GM23248 (cell line): ENCODE results near the gene MARCHF3. TPM values are rescaled to one million over a fixed set of nuclear protein-coding genes. Genes with fewer than 3 reads are reported as not detected.
"Not testable (repeated sequence)": the region's sequence is repeated elsewhere in the genome, so short reads cannot be mapped to it uniquely, and the experiment has no call there.

Source experiments
- DNase-seq: peaks from one replicate; pipeline ENCODE4 v3.0.0-alpha.2; 2015
- H2AFZ ChIP-seq: fragments of 200-600 bp; sonication (generic); 2 replicates; pipeline ENCODE4 v1.6.1; 2016; ENCODE audit warnings: antibody characterized with exemption
- H3F3A ChIP-seq: fragments of 200-600 bp; sonication (generic); 2 replicates; pipeline ENCODE4 v1.6.1; 2016; ENCODE audit warnings: mild to moderate bottlenecking, antibody characterized with exemption, mixed run types; ENCODE audit not compliant: insufficient read depth
- H3K27ac ChIP-seq: fragments of 200-600 bp; sonication (generic); 2 replicates; pipeline ENCODE4 v1.5.1; 2016; ENCODE audit warnings: mild to moderate bottlenecking
- H3K27me3 ChIP-seq: fragments of 200-600 bp; sonication (generic); replicated peaks from 2 replicates; pipeline ENCODE4 v1.6.1; 2016; ENCODE audit warnings: mild to moderate bottlenecking; ENCODE audit not compliant: insufficient read depth
- H3K36me3 ChIP-seq: fragments of 200-600 bp; sonication (generic); 2 replicates; pipeline ENCODE4 v1.6.1; 2016; ENCODE audit warnings: low read depth, mild to moderate bottlenecking
- H3K4me1 ChIP-seq: fragments of 200-600 bp; sonication (generic); 2 replicates; pipeline ENCODE4 v1.6.1; 2016; ENCODE audit warnings: mild to moderate bottlenecking; ENCODE audit not compliant: insufficient read depth
- H3K4me2 ChIP-seq: fragments of 200-600 bp; sonication (generic); one replicate; pipeline ENCODE4 v1.6.1; 2016; ENCODE audit warnings: mild to moderate bottlenecking; ENCODE audit not compliant: unreplicated experiment
- H3K4me3 ChIP-seq: fragments of 200-600 bp; sonication (generic); 2 replicates; pipeline ENCODE4 v1.5.1; 2016; ENCODE audit warnings: mild to moderate bottlenecking
- H3K79me2 ChIP-seq: fragments of 200-600 bp; sonication (generic); 2 replicates; pipeline ENCODE4 v1.6.1; 2016; ENCODE audit warnings: mild to moderate bottlenecking; ENCODE audit not compliant: insufficient read depth
- H3K9ac ChIP-seq: fragments of 200-600 bp; sonication (generic); 2 replicates; pipeline ENCODE4 v1.6.1; 2016; ENCODE audit warnings: mild to moderate bottlenecking
- H3K9me2 ChIP-seq: fragments of 200-600 bp; sonication (generic); 2 replicates; pipeline ENCODE4 v1.6.1; 2016; ENCODE audit warnings: mixed run types, mild to moderate bottlenecking, moderate library complexity; ENCODE audit not compliant: insufficient read depth
- H3K9me3 ChIP-seq: fragments of 200-600 bp; sonication (generic); one replicate; pipeline ENCODE4 v1.6.1; 2017; ENCODE audit warnings: low read depth
- H4K20me1 ChIP-seq: fragments of 200-600 bp; sonication (generic); 2 replicates; pipeline ENCODE4 v1.6.0; 2016; ENCODE audit not compliant: insufficient read depth
- EZH2 ChIP-seq: fragments of 200-600 bp; sonication (generic); IDR thresholded peaks from 2 replicates; pipeline ENCODE4 v1.6.1; 2018; ENCODE audit warnings: antibody characterized with exemption, mild to moderate bottlenecking; ENCODE audit not compliant: insufficient read depth, poor library complexity, severe bottlenecking
- EZH2phosphoT487 ChIP-seq: fragments of 200-600 bp; sonication (generic); IDR thresholded peaks from 2 replicates; pipeline ENCODE4 v1.6.1; 2018; ENCODE audit warnings: antibody characterized with exemption, moderate library complexity, mild to moderate bottlenecking, low read depth; ENCODE audit not compliant: insufficient read depth
- WGBS, 2 experiments: methylation state at CpG; one replicate each; pipeline ENCODE4 v1.1.6; 2015 to 2017; ENCODE audit warnings: low lambda C conversion rate in 2 of 2, low coverage in 1 of 2; ENCODE audit errors: missing lambda C conversion rate in 2 of 2; 5-methylcytosine and 5-hydroxymethylcytosine counted together
- in situ Hi-C: fragments of 300-500 bp; cut with MboI; formaldehyde crosslinking; loops from 2 replicates; pipeline ENCODE4 v1.15.0; 2020
- polyA plus RNA-seq: library from polyadenylated mRNA; unstranded; fragments of >200 nt; fragmentation: Nextera tagmentation; extraction: Ambion mirVana; gene quantifications from 2 replicates; pipeline ENCODE4 v1.2.1, GENCODE V29; 2016
- total RNA-seq: library from RNA; depleted of rRNA; stranded (reverse); fragments of >200 nt; shearing (Covaris generic); gene quantifications from 2 replicates; pipeline ENCODE4 v1.2.3, GENCODE V29; 2014

Gene MARCHF3
- total and polyA plus RNA-seq, 2 experiments from 2014 or later = 3.8 to 5.8 TPM

- Histone ChIP-seq H3K4me2 (no peak overlapping the region), H3F3A (peaks cover 13% of the 10 kb centered on the region; the same call in 1 of the 2 replicates), H3K9ac (no peak overlapping the region), H3K9me2 (no peaks in the 10 kb centered on the region; the same call in 1 of the 2 replicates), H3K36me3 (no peaks in the 10 kb centered on the region), H3K4me1 (peaks cover 12% of the 10 kb centered on the region), H3K27ac (no peak overlapping the region), H3K4me3 (no peak overlapping the region), H3K9me3 (no peaks in the 10 kb centered on the region), H2AFZ (no peak overlapping the region), H4K20me1 (no peaks in the 10 kb centered on the region), H3K79me2 (no peaks in the 10 kb centered on the region), H3K27me3 (no peaks in the 10 kb centered on the region)
- DNase-seq = no peak
- in situ Hi-C loops = no loop called here
- WGBS, 2 experiments = 87 to 92% methylated on average over 9 of the region's 9 CpGs
- TF ChIP-seq EZH2phosphoT487 (no peak), EZH2 (no peak)
Measured at GRCh38 chr5:126914801-126915436, 115.4 kb downstream of the MARCHF3 start.

- no peaks in the 10 kb centered on the region for H4K20me1 ChIP-seq
- H2AFZ ChIP-seq = no peak overlapping the region
- in situ Hi-C loops = no loop called here
- peaks cover under 1% of the 10 kb centered on the region; the same call in 1 of the 2 replicates for H3K4me1 ChIP-seq
- no peaks in the 10 kb centered on the region for H3K27me3 ChIP-seq
- no peak overlapping the region for H3K4me3 ChIP-seq
- no peak overlapping the region for H3K27ac ChIP-seq
- no peak overlapping the region for H3K9ac ChIP-seq
- H3K9me2 ChIP-seq = no peaks in the 10 kb centered on the region; the same call in 1 of the 2 replicates
- no peak overlapping the region for H3K4me2 ChIP-seq
- DNase-seq = peak; percentile 10
- H3K79me2 ChIP-seq = no peaks in the 10 kb centered on the region
- 68 to 70% methylated on average over 6 of the region's 6 CpGs for WGBS, 2 experiments
- TF ChIP-seq EZH2 (no peak), EZH2phosphoT487 (no peak)
- peaks cover 4% of the 10 kb centered on the region; the same call in 1 of the 2 replicates for H3F3A ChIP-seq
- no peaks in the 10 kb centered on the region for H3K9me3 ChIP-seq
- no peaks in the 10 kb centered on the region for H3K36me3 ChIP-seq
Measured at GRCh38 chr5:126912616-126913200, 117.7 kb downstream of the MARCHF3 start.

- H3K79me2 ChIP-seq = no peaks in the 10 kb centered on the region
- H3K9me3 ChIP-seq = no peaks in the 10 kb centered on the region
- H2AFZ ChIP-seq = no peak overlapping the region
- in situ Hi-C loops = no loop called here
- H3K36me3 ChIP-seq = no peaks in the 10 kb centered on the region
- no peak overlapping the region for H3K27ac ChIP-seq
- WGBS, 2 experiments = 83 to 84% methylated on average over 3 of the region's 3 CpGs
- no peaks in the 10 kb centered on the region for H3F3A ChIP-seq
- DNase-seq = no peak
- no peaks in the 10 kb centered on the region for H3K4me1 ChIP-seq
- H3K4me3 ChIP-seq = no peak overlapping the region
- TF ChIP-seq EZH2 (no peak), EZH2phosphoT487 (no peak)
- H4K20me1 ChIP-seq = no peaks in the 10 kb centered on the region
- no peak overlapping the region for H3K9ac ChIP-seq
- no peaks in the 10 kb centered on the region for H3K27me3 ChIP-seq
- no peaks in the 10 kb centered on the region; the same call in 1 of the 2 replicates for H3K9me2 ChIP-seq
- H3K4me2 ChIP-seq = no peak overlapping the region
Measured at GRCh38 chr5:126911986-126912385, 118.4 kb downstream of the MARCHF3 start.

GRCh38 chr5:126909856-126910255, 120.5 kb downstream of the MARCHF3 start:
- in situ Hi-C loops = no loop called here
- Histone ChIP-seq H3K27me3 (no peaks in the 10 kb centered on the region), H3F3A (no peaks in the 10 kb centered on the region), H4K20me1 (no peaks in the 10 kb centered on the region), H3K4me1 (no peaks in the 10 kb centered on the region), H3K9me2 (no peaks in the 10 kb centered on the region; the same call in 1 of the 2 replicates), H3K27ac (no peak overlapping the region), H3K79me2 (no peaks in the 10 kb centered on the region), H3K4me3 (no peak overlapping the region), H3K9ac (no peak overlapping the region), H3K4me2 (no peak overlapping the region), H2AFZ (no peak overlapping the region), H3K36me3 (no peaks in the 10 kb centered on the region), H3K9me3 (no peaks in the 10 kb centered on the region)
- DNase-seq = no peak
- 97 to 99% methylated on average over 2 of the region's 2 CpGs for WGBS, 2 experiments
- TF ChIP-seq EZH2phosphoT487 (no peak), EZH2 (no peak)

GRCh38 chr5:126904407-126904806, 126.0 kb downstream of the MARCHF3 start:
- H3F3A ChIP-seq, H3K27ac ChIP-seq, H3K9me3 ChIP-seq, H3K27me3 ChIP-seq, H2AFZ ChIP-seq, H4K20me1 ChIP-seq, H3K36me3 ChIP-seq, H3K9ac ChIP-seq, H3K9me2 ChIP-seq, in situ Hi-C loops, H3K79me2 ChIP-seq, DNase-seq, H3K4me3 ChIP-seq, H3K4me1 ChIP-seq, H3K4me2 ChIP-seq: not testable (repeated sequence)
- WGBS, 2 experiments = 93% methylated on average over 1 of the region's 1 CpG; no CpG with 5 or more reads in 1 of the 2 experiments
